ENCODE results near the gene PFAS.
"Not testable (repeated sequence)": the region's sequence is repeated elsewhere in the genome, so short reads cannot be mapped to it uniquely, and the experiment has no call there.

DNA sequence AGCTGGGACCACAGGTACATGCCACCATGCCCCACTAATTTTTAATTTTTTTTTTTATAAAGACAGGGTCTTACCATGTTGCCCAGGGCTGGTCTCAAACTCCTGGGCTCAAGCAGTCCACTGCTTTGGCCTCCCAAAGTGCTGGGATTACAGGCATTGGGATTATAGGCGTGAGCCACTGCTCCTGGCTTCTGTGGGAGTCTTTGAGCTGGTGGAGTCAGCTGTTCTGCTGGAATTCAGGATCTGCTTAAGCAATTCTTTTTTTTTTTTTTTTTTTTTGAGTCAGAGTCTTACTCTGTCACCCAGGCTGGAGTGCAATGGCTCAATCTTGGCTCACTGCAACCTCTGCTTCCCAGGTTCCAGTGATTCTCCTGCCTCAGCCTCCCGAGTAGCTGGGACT lies 2.3 kb downstream of the PFAS start:
- TF ChIP-seq, protein P1, sequence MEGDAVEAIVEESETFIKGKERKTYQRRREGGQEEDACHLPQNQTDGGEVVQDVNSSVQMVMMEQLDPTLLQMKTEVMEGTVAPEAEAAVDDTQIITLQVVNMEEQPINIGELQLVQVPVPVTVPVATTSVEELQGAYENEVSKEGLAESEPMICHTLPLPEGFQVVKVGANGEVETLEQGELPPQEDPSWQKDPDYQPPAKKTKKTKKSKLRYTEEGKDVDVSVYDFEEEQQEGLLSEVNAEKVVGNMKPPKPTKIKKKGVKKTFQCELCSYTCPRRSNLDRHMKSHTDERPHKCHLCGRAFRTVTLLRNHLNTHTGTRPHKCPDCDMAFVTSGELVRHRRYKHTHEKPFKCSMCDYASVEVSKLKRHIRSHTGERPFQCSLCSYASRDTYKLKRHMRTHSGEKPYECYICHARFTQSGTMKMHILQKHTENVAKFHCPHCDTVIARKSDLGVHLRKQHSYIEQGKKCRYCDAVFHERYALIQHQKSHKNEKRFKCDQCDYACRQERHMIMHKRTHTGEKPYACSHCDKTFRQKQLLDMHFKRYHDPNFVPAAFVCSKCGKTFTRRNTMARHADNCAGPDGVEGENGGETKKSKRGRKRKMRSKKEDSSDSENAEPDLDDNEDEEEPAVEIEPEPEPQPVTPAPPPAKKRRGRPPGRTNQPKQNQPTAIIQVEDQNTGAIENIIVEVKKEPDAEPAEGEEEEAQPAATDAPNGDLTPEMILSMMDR (IDR thresholded peaks at IDR 0.05) = not testable (repeated sequence)
- TF ChIP-seq EZH2, EZH2phosphoT487 (IDR thresholded peaks at IDR 0.05): not testable (repeated sequence)

All from neural progenitor cell (in vitro differentiated cells).